Suppressor macrophage (primary cell): ENCODE measurements around the gene SRP9.
"Not testable (repeated sequence)": the region's sequence is repeated elsewhere in the genome, so short reads cannot be mapped to it uniquely, and the experiment has no call there.

Experiments
- DNase-seq, 4 experiments: peaks; one replicate each; pipeline ENCODE4 v3.0.0-alpha.2; 2020 to 2022

The SRP9 gene

DNA sequence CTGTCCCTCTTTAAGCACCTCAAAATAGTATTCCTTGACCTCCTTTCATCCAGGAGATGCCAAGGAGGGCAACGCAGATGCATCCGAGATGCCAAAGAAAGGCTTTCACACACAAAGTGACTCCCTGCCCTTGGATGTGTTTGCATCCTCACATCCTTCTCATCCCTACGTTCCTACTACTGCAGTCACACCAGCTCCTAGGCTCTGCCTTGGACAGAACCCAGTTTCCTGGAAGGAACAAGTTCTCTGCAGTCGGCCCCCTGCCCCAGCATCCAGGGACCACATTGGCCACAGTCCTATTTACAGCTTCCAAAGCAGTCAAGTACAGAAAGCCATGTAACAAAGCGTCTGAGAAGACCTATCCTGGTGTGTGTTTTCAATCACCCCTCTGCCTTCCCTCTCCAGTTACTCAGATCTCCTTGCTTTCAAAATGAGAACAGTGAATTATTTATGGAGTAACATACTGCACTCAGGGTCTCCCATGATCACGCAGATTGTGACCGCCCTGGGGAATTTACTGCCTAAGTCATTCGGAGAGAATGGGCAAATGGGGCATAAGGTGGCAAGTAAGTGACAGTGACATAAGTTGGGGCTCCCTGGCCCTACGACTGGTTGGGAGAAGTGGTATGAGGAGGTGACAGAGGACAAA, 21.8 kb upstream of the SRP9 start:
- no peak for DNase-seq

DNA sequence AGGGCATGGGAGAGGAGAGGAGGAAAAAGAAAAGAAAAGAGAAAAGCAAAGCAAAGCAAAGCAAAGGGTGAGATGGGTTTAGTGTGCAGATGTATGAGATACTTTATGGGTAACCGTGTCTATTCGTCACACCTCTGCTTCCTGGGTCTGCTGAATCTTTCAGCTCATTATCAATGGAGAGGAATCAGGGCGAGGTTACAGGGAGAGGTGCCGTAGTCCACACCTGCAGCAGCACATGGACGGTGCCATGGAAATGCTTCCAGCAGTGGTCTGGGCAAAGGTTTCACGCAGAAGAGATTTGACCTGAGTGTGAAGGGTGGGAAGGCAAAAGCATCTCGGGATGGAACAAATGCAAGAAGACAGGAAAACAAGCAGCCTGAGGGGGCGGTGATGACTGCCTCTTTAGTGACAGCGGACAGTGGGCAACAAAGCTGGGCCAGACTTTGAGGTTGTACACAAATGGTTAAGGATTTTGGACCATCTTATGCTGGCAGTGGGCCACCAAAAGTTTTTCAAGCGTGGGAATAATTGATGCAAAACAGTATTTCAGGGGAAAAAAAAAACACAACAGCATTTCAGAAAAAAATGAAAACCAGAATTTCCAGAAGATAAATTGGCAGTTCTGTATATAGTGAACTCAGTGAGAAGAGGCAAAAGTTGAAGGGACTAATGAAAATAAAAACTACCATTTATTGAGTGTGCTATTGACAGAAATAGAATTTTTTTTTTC, 19.5 kb upstream of the SRP9 start:
- DNase-seq = no peak

DNA sequence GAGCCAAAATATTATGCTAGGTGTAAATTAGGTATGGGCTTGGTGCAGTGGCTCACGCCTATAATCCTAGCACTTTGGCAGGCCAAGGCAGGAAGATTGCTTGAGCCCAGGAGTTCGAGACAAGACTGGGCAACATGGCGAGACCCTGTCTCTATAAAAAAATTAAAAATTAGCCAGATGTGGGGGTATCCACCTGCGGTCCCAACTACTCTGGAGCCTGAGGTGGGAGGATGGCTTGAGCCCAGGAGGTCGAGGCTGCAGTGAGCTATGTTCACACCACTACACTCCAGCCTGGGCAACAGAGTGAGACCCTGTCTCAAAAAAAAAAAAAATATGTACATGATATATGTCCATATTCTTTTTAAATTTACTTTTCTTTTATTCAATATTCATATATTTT, 17.7 kb upstream of the SRP9 start:
- not testable (repeated sequence) for DNase-seq

DNA sequence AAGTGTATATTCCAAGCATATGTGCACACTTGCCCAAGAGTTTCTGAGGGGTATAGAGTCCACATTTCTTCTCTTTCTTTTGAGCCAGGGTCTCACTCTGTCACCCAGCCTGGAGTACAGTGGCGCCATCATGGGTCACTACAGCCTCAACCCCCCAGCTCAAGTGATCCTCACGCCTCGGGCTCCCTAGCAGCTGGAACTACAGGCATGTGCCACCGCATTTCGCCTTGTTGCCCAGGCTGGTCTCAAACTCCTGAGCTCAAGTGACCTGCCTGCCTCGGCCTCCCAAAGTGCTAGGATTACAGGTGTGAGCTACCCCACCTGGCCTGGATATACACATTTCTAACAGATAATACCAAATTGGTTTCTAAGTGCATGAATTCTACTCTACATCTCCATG, 17.1 kb upstream of the SRP9 start:
- no peak for DNase-seq

DNA sequence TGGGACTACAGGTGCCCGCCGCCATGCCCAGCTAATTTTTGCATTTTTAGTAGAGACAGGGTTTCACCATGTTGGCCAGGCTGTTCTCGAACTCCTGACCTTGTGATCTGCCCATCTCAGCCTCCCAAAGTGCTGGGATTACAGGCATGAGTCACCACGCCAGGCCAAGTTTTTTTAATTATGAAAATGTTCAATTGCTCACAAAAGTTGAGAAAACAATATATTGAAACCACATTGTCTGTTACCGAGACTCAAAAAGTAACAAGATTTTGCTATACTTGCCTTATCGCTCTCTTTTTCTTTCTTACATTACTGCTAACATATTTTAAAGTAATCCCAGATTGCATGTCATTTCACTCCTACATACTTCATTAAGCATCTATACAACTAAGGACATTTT, 16.2 kb upstream of the SRP9 start:
- DNase-seq = not testable (repeated sequence)

DNA sequence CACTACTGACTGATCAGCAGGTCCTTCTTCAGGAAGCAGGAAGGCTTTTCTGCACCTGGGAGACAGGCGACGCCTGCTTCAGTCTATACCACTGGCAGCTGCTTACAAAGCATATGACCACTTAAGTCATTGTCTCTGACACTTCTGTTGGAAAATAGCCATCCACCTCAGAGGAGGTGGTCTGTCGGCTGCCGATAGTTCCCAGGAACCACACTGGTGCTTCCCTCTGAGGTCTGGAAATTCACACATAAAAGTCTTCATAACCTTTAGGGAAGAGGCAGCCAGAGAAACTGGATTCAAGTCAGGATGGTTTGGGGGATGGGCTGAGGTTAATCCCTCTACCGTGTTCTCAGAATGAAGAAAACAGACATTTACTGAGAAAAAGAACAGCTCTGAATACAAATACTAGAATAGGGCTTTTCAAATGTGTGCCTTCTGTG, 15.6 kb upstream of the SRP9 start:
- no peak for DNase-seq

DNA sequence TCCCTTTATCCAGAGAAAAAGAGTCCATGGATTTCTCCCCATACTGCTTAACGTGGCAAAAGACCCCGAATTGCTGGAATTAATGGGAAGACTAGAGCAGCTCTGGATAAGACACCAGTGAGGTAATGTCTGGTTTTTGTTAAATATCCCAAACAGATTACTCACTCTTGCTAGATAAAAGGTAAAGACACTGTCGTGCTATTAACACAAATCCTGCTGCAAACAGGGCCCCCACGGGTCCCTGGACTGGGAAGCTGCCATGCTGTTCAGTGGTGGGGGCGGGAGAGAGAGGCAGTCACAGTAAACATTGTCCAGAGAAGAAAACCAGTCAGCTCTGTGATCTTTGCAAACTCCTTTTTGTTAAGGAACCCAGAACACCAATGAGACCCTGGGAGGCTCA, 15.2 kb upstream of the SRP9 start:
- DNase-seq = no peak

DNA sequence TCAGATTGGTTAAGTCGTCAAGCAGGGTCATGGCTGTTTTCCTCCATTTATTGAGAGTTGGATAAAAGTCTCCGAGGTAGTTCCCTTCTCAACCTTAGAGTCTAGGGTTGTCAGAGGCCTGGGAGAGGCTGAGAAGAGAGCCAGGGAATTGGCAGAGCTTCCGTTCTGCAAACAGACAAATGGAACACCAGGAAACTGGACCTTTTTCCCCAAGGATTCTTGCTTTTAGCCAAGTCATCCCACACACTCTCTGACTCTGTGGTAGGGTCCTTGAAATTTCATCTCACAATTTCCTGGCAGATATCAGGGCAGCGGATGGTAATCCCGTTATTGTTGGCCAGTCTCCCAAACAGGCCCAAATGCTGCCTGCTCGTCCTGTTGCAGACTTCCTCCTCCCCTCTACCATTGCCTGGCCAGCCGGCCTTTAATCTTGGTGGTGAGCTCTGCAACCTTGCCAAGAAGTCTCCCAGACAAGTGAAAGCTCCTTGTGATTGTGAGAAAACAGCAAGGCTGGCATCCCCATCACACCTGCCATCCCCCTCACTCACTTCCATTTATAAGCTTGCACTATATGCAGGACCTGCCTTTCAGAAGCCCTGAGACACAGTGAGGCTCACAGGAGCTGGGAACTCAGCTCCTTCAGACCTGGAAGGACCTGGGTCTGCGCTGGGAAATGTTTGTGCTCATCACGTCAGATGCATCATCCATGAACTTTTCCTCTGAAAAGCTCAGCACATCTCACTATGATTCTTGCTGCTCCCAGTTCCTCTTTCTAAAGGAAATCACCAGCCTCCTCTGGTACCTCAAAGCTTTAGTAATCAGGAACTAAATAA, 13.7 kb upstream of the SRP9 start:
- peak; percentile 35 to 76 (median 61) for DNase-seq

DNA sequence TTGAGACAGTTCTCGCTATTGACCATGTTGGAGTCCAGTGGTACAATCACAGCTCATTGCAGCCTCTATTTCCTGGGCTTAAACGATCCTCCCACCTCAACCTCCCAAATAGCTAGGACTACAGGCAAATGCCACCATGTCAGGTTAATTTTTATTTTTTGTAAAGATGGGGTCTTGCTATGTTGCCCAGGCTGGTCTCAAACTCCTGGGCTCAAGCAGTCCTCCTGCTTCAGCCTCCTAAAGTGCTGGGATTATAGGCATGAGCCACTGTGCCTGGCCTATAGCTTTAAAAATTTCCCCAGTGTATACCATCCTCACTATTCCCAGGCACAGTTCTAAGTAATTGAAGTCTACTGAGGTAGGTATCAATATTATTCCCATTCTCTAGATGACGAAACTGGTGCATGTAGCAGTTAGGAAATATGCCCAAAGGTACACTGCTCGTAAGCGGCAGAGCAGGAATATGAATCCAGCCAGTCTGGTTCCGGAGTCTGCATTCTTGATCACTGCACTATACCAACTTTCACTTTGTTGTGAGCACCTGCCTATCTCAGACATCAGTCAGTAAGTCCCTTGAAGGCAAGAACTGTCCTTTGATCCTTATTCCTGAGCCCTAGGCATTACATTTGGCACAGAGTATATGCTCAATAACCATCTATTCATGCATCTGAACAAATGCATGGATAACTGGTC, 11.5 kb upstream of the SRP9 start:
- DNase-seq = no peak

DNA sequence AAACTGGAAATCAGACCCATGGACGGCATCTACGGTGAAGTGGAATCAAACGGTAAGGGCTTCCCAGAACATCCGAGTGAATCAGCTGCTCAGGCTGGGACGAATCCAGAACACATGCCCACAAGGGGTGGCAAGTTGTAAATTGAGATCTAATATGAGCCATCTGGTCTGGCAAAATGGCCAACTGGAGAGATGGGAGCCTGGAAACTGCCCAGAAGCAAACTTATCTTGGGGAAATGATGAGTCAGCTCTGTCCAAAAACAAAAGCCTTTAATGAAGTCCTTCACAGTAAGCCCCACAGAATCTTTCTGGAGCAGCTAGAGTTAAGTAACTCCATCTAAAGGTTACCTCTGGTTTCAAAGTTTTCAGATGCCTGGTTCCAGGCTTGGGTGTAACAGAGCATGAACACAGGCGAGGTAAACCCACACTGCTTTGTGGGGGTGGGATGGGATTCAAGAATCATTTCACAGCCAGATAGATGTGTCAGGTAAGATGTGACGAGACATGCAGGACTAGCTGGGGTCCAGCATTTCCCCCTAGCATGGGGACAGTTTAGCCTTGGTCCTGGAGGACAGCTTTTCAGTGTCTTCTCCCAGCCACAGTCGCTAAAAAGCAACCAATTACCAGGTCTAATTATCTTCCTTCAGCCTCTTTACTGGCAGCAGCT, 10.5 kb upstream of the SRP9 start:
- DNase-seq = no peak

DNA sequence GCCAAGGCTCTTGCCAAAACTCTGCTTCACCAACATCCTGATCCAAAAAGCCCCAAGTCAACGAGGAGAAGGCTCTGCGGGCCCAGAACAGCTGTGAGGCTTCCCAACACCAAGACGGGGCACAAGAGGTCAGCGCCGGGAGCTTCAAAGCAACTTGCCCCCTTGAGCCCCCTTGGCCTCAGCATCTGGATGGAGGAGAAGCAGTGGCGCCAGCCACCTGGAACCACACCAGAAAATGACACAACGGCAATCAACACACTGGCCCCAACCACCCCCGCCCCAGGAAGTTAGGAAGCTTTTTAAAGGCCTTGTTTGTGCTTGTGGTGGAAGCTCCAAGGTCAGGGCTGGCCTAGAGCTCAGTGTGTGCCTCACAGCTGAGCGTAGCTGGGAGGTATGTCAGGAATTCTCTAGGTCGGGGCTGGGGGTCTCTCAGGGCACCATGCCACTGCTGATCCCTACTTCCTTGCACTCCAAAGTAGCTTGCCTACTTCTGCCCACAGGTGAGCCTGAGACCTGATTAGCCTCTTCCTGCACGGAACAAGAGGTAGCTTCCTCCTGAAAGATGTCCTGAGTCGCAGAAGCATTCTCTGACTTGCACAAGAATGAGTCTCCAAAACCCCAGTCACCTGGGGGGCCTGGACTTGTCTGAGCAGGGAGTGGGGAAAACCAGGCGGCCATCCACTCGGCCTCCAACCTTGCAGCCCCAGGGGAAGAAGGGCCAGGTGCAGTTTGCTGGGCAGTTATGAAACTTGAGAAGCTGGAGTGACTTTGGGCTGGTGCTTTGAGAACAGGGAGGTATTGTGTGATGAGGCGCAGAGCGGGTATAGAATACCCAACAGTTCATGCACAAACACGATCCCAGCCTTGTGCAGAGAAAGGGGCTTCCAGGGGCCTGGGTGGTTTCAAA, 9.7 kb upstream of the SRP9 start:
- DNase-seq = no peak

DNA sequence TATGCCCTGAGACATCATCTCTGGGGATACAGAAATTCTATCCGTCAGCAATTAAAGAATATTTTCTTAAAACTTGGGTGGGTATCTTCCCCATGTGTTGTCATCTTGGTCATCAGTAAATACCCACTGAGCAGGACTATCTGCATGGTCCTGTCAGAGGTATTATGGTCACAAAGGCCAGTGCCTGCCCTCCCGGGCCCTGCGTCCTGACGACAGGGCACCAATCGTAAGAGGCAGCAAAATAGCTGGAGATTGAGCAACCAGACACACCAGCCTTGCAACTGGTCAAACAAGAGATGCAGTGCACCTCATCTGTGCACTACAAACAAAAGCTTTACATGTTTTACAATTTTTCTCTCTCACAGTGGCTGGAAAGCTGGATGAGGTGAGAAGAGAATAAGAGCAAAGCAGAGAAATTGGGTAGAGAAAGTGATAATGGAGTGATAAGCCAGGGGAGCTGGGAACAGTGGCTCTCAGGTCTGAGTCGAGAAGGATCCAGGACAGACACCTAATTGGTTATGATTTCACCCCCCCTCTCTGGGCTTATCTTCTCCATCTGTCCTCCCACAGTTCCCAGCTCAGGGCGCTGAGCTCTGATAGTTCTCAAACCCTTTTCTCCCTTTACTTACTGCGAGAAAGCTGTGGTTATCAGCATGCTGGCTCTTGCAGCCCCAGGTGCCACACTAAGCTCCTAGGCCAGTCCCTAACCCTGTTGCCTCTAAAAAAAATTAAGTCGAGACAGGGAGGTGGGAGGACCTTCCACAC, 8.8 kb upstream of the SRP9 start:
- DNase-seq = no peak

DNA sequence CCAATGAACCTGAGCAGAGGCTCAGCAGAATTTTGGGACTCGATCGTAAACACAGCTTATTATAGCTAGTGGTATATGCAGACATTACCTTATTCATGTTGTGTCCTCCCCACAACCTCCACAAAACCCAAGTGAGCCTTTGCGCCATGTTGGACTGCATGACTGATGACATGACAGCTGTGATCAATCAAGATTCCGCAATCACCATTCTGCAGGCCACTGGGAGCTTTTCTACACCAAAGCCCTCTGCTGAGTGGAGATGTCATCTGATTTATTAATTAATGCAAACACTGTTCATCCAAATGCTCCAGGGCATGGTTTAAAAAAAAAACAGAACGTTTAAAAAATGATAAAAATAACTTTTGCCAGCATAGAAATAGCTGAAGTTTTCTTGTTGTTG, 7.9 kb upstream of the SRP9 start:
- no peak for DNase-seq

DNA sequence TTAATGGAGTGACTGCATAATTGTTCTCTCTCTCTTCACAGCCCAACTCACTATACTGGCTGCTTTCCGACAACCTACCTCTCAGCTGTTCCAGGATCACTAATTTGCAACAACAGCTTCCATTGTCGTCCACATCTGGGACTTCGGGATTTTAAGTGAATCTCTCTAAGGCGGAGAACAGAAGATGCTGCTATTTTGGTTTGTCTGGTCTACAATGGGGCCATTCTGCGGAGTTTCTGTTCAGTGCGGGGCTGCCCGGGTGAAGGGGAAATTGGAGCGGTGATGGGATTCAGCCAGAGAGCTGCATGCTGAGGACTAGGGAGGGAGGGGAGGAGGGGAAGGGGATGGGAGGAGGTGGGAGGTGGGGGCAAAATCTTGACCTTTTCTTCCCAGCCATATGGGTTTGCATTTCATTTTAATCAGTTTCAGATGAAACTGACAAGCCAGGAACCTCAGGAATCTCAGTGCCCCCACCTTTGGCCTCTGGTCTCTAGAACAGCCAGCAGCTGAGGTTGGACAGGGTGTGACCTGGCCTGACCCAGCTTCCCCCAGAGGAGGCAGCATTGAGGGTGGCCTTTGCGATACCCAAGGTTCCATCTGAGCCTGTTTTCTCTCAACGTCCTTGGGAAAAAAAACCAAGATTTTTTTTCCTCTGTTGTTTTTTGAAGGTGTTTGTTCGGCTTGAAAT, 6.9 kb upstream of the SRP9 start:
- DNase-seq = no peak

DNA sequence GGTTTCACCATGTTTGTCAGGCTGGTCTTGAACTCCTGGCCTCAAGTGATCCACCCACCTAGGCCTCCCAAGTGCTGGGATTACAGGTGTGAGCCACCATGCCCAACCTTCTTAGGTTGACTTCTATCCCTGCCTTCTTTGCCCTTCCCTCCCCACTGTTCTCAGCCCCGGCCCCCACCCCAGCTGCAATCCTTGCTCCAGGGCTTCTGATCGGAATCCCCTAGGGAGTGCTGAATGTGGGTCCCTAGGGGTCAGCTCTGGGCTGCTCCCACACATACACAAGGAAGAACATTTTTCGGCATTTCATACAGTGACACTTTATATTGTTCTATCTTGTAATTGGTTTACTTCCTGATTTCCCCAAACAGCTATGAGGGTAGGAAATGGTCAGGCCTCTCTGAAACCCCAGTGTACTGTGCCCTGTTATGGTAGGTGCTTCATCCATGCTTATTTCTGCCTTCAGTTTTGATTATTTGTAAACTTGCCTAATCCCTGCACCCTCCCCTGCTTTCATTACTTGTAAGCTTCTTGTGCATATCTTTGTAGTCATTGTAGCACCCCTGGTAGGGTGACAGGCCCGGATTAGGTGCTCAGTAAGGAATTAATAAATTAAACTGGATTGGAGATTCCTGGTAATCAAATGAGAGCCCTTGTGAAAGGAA, 5.8 kb upstream of the SRP9 start:
- DNase-seq = no peak

DNA sequence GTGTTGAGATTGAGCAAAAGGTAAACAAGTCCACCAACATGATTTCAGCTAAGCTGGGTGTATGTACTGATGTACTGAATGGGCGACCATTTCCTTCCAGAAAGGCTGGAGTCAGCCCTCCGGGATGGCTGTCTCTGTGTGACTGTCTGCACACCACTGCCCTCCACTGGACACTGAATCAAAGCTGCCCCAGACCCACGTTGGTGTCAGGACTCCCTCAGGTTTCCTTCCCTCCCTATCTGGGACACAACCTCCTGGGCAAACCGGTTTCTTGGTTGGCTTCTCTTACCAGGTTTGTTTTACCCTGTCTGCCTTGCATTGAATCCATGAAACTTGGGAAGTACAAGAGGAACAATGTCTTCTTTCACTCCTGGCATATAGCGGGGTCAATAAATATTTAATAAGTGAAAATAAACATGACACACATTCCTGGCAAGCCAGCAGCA, 5.3 kb upstream of the SRP9 start:
- DNase-seq = peak; percentile 86 to 90 (median 86)

DNA sequence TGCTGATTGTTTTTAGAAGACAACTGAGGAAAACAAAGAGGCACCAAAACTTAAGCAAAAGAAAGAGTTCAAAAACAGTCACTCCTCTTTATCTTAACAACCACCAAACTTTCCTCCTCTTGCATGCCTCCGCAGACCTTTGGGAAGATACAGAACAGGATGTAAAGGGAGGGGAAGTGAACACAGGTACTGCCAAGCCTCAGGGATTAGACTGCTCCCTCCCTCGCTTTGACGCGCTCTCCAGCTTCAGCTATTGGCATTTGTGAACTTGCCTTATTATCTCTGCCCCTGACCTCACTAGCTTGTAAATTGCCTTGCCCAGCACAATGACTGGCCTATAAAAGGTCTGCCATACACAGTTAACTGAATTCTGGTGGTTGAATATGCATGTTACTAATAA, 4.8 kb upstream of the SRP9 start:
- DNase-seq = no peak

DNA sequence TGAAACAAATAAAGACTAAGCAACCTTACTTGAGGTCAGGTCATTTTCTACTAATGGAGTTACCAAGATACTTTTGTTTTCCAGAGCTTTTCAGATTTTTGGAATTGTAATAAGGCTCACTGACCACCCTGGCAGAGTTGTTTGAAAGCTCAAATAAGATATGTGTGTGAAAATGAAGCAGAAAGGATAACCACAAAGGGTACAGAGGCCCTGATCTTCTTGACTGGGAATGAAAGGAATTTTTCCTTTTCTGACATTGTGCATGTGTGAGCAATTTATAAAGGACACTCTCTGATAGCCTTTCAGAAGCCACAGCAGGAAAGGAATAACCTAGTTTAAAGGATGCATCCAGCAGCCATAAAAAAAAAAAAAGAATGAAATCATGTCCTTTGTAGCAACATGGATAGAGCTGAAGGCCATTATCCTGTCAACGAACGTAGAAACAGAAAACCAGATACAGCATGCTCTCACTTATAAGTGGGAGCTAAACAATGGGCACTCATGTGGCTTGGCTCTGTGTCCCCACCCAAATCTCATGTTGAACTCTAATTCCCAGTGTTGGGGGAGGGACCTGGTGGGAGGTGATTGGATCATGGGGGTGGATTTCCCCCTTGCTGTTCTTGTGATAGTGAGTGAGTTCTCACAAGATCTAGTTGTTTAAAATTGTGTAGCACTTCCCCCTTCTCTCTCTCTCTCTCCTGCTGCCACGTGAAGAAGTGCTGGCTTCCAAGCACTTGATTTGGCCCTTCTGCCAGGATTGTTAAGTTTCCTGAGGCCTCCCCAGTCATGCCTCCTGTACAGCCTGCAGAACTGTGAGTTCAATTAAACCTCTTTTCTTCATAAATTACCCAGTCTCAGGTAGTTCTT, 3.1 kb upstream of the SRP9 start:
- peak in 1 of 4 experiments; percentile 10 for DNase-seq
